Liver (tissue), 9 donors: ENCODE data around the gene GARIN5A. TPM values are rescaled to one million over a fixed set of nuclear protein-coding genes. Genes with fewer than 3 reads are reported as not detected.

Experiments used
- DNase-seq: peaks from one replicate; pipeline ENCODE4 v3.0.0-alpha.2; 2017; ENCODE audit warnings: low spot score
- H3K27ac ChIP-seq, 2 donors: one replicate each; pipeline ENCODE4 v1.7.0; 2013; ENCODE audit warnings: inconsistent platforms in 2 of 2, low read length in 2 of 2, control low read depth in 1 of 2, low read depth in 1 of 2, mild to moderate bottlenecking in 1 of 2
- H3K27me3 ChIP-seq, 4 donors: one replicate each; pipeline versions ENCODE4 v1.6.1 to v1.7.0; 2013; ENCODE audit warnings: low read length in 3 of 4, inconsistent platforms in 1 of 4, mild to moderate bottlenecking in 1 of 4, moderate library complexity in 1 of 4; ENCODE audit not compliant: control insufficient read depth in 4 of 4, insufficient read depth in 4 of 4
- H3K36me3 ChIP-seq, 4 donors: one replicate each; pipeline versions ENCODE4 v1.6.1 to v1.7.0; 2013; ENCODE audit warnings: low read length in 3 of 4, mild to moderate bottlenecking in 3 of 4, low read depth in 1 of 4, moderate library complexity in 1 of 4; ENCODE audit not compliant: control insufficient read depth in 4 of 4, insufficient read depth in 3 of 4
- H3K4me1 ChIP-seq, 4 donors: one replicate each; pipeline versions ENCODE4 v1.6.1 to v1.7.0; 2013; ENCODE audit warnings: low read length in 3 of 4, mild to moderate bottlenecking in 3 of 4, moderate library complexity in 1 of 4; ENCODE audit not compliant: control insufficient read depth in 4 of 4, insufficient read depth in 4 of 4
- H3K4me3 ChIP-seq, 3 donors: one replicate each; pipeline versions ENCODE4 v1.6.1 to v1.7.0; 2013; ENCODE audit warnings: low read length in 3 of 3, control low read depth in 1 of 3, low read depth in 1 of 3, mild to moderate bottlenecking in 1 of 3
- H3K9ac ChIP-seq, 2 donors: one replicate each; pipeline ENCODE4 v1.7.0; 2013; ENCODE audit warnings: low read length in 2 of 2, mild to moderate bottlenecking in 2 of 2, moderate library complexity in 2 of 2, control low read depth in 1 of 2, low read depth in 1 of 2
- H3K9me3 ChIP-seq, 4 donors: one replicate each; pipeline versions ENCODE4 v1.6.1 to v1.7.0; 2013; ENCODE audit warnings: low read length in 3 of 4; ENCODE audit not compliant: control insufficient read depth in 4 of 4
- EGR1 ChIP-seq, 2 donors: IDR thresholded peaks; 2 replicates each; pipeline ENCODE4 v1.6.1; 2016 to 2018; ENCODE audit warnings: antibody characterized with exemption in 2 of 2, low read depth in 2 of 2
- FOXA1 ChIP-seq: IDR thresholded peaks from 2 replicates; pipeline ENCODE4 v1.6.1; 2016; ENCODE audit warnings: antibody characterized with exemption
- FOXA2 ChIP-seq: IDR thresholded peaks from 2 replicates; pipeline ENCODE4 v1.6.1; 2016; ENCODE audit warnings: antibody characterized with exemption
- GABPA ChIP-seq, 2 donors: IDR thresholded peaks in 1 of 2; conservative IDR thresholded peaks in 1 of 2; 2 replicates each; pipeline ENCODE4 v1.6.1; 2016; ENCODE audit warnings: antibody characterized with exemption in 2 of 2, mild to moderate bottlenecking in 1 of 2, moderate library complexity in 1 of 2
- HNF4A ChIP-seq, 2 donors: conservative IDR thresholded peaks; 2 replicates each; pipeline ENCODE4 v1.6.1; 2016; ENCODE audit warnings: antibody characterized with exemption in 2 of 2, mild to moderate bottlenecking in 2 of 2
- HNF4G ChIP-seq: IDR thresholded peaks from 2 replicates; pipeline ENCODE4 v1.6.1; 2016; ENCODE audit warnings: antibody characterized with exemption
- JUND ChIP-seq, 2 donors: IDR thresholded peaks; 2 replicates each; pipeline ENCODE4 v1.6.1; 2016; ENCODE audit warnings: antibody characterized with exemption in 2 of 2
- NR2F2 ChIP-seq: IDR thresholded peaks from 2 replicates; pipeline ENCODE4 v1.6.1; 2016; ENCODE audit warnings: antibody characterized with exemption
- RAD21 ChIP-seq, 2 donors: IDR thresholded peaks; 2 replicates each; pipeline ENCODE4 v1.6.1; 2016; ENCODE audit warnings: antibody characterized with exemption in 2 of 2, mild to moderate bottlenecking in 2 of 2
- RXRA ChIP-seq, 2 donors: IDR thresholded peaks; 2 replicates each; pipeline ENCODE4 v1.6.1; 2017 to 2018; ENCODE audit warnings: antibody characterized with exemption in 2 of 2, mild to moderate bottlenecking in 1 of 2
- SP1 ChIP-seq: IDR thresholded peaks from 2 replicates; pipeline ENCODE4 v1.6.1; 2018; ENCODE audit warnings: antibody characterized with exemption, mild to moderate bottlenecking
- TAF1 ChIP-seq: conservative IDR thresholded peaks from 2 replicates; pipeline ENCODE4 v1.6.1; 2016; ENCODE audit warnings: antibody characterized with exemption, mild to moderate bottlenecking
- YY1 ChIP-seq: IDR thresholded peaks from 2 replicates; pipeline ENCODE4 v1.6.1; 2016; ENCODE audit warnings: antibody characterized with exemption, mild to moderate bottlenecking
- WGBS: extraction: QIAGEN DNeasy Blood & Tissue Kit; methylation state at CpG from one replicate; pipeline ENCODE4 v1.1.7; 2013; 5-methylcytosine and 5-hydroxymethylcytosine counted together
- polyA plus RNA-seq, 2 donors: library from polyadenylated mRNA; stranded (reverse) in 1 of 2; unstranded in 1 of 2; fragments of 200-250 nt in 1 of 2; fragments of >200 nt in 1 of 2; fragmentation: Nextera tagmentation in 1 of 2; extraction: Ambion mirVana in 1 of 2; gene quantifications; one replicate each; pipeline versions ENCODE4 v1.2.1 to v1.2.3, GENCODE V29; 2013 to 2015
- total RNA-seq, 2 donors: library from RNA; depleted of rRNA; stranded (reverse); fragments of >200 nt; gene quantifications; one replicate each; pipeline ENCODE4 v1.2.3, GENCODE V29; 2014
- TF ChIP-seq, protein P1 (sequence below): IDR thresholded peaks from 2 replicates; pipeline ENCODE4 v1.6.1; 2016; ENCODE audit warnings: antibody characterized with exemption
- TF ChIP-seq, protein P2 (sequence below): fragments of 150-350 bp; IDR thresholded peaks from 2 replicates; pipeline ENCODE4 v1.5.1; 2017; ENCODE audit warnings: improper control_type of control experiment, low read depth, low read length; ENCODE audit not compliant: missing input control
- TF ChIP-seq, protein P3 (sequence below): IDR thresholded peaks from 2 replicates; pipeline ENCODE4 v1.6.1; 2016; ENCODE audit warnings: antibody characterized with exemption
- TF ChIP-seq, protein P4 (sequence below): IDR thresholded peaks from 2 replicates; pipeline ENCODE4 v1.6.1; 2016; ENCODE audit warnings: antibody characterized with exemption, mild to moderate bottlenecking
- TF ChIP-seq, protein P5 (sequence below): IDR thresholded peaks from 2 replicates; pipeline ENCODE4 v1.6.1; 2016; ENCODE audit warnings: antibody characterized with exemption
- donor health status: healthy.
- donor health status: healthy.
- donor health status: healthy.
- donor health status: healthy.
- donor health status: healthy.

The GARIN5A gene
- total and polyA plus RNA-seq, 4 donors: 0.42 to 1.7 (median 1.1) TPM

DNA sequence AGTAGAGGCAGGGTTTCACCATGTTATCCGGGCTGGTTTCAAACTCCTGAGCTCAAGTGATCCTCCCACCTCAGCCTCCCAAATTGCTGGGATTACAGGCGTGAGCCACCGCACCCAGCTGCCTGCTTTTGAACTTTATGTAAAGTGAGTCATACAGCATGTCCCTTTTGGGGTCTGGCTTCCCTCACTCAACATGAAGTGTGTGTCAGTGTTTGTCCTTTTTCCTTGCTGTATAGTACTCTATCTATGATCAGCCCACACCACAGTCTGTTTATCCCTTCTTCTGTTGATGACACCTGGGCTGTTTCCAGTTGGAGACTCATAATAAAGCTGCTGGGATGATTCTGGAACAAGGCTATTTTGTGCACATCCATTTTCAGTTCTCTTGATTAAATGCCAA is 55.8 kb downstream of the GARIN5A start (continued):
- TF ChIP-seq HNF4A (conservative IDR thresholded peaks at IDR 0.05) (no peak), YY1 (no peak), TAF1 (no peak), NR2F2 (no peak)
- TF ChIP-seq, protein P1, sequence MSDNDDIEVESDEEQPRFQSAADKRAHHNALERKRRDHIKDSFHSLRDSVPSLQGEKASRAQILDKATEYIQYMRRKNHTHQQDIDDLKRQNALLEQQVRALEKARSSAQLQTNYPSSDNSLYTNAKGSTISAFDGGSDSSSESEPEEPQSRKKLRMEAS: no peak

DNA sequence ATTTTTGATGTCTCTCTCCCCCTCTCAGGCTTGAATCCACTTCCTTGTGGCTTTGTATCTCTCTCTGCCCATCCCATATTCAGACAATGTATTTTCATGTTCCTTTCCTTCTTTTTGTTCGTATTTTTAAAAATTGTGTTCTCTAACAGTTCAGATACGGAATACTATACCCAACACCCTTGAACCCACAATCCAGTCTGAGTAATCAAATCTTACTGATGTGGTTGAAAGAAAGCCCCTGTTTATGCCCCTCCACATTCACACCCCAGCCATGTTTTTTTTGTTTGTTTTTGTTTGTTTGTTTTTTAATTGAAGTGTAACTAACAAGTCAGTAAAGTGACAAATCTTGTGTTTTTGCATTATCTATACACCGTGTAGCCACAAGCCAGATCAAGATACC is 56.5 kb downstream of the GARIN5A start:
- Histone ChIP-seq H3K9ac (no peak overlapping the region), H3K9me3 (no peaks in the 10 kb centered on the region), H3K27me3 (peaks cover 0 to 3% (median 0%) of the 10 kb centered on the region in 4 donors), H3K36me3 (no peaks in the 10 kb centered on the region), H3K27ac (no peak overlapping the region), H3K4me3 (no peak overlapping the region), H3K4me1 (no peaks in the 10 kb centered on the region)
- 35% methylated on average over 3 of the region's 3 CpGs for WGBS
- no peak for DNase-seq
- TF ChIP-seq RXRA (IDR thresholded peaks at IDR 0.05) (no peak), FOXA1 (no peak), FOXA2 (no peak), HNF4A (conservative IDR thresholded peaks at IDR 0.05) (no peak), EGR1 (IDR thresholded peaks at IDR 0.05; ENCODE audit: low read depth in 2 of 2) (no peak), RAD21 (IDR thresholded peaks at IDR 0.05) (no peak), GABPA (IDR thresholded peaks at IDR 0.05 in 1 of 2, conservative IDR thresholded peaks at IDR 0.05 in 1 of 2) (no peak), YY1 (no peak), NR2F2 (no peak)
- TF ChIP-seq, protein P2, sequence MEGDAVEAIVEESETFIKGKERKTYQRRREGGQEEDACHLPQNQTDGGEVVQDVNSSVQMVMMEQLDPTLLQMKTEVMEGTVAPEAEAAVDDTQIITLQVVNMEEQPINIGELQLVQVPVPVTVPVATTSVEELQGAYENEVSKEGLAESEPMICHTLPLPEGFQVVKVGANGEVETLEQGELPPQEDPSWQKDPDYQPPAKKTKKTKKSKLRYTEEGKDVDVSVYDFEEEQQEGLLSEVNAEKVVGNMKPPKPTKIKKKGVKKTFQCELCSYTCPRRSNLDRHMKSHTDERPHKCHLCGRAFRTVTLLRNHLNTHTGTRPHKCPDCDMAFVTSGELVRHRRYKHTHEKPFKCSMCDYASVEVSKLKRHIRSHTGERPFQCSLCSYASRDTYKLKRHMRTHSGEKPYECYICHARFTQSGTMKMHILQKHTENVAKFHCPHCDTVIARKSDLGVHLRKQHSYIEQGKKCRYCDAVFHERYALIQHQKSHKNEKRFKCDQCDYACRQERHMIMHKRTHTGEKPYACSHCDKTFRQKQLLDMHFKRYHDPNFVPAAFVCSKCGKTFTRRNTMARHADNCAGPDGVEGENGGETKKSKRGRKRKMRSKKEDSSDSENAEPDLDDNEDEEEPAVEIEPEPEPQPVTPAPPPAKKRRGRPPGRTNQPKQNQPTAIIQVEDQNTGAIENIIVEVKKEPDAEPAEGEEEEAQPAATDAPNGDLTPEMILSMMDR: no peak

DNA sequence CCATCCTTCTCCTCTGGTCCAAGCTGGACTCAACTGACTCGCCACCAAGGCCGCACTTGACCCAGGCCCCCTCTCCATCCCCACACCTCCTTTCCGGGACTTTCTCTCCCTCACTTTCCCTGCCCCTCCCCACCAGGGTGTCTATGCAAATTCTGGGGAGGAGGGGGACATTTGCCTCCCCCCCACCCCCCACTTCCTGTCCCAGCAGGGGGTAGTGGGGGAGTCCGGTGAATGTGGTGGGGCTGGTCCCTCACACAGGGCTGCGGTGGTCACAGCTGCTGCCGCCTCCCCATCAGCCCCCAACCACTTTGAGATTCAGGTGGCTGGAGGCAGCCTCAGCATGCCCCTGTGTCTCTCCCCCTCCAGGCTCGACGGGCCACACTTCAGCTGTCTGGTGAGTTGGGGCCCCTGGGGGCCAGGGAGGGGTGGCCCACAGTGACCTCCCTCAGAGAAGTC is 57.0 kb downstream of the GARIN5A start:
- TF ChIP-seq, protein P2: no peak
- TF ChIP-seq GABPA (IDR thresholded peaks at IDR 0.05 in 1 of 2, conservative IDR thresholded peaks at IDR 0.05 in 1 of 2): no peak
- TF ChIP-seq RXRA (IDR thresholded peaks at IDR 0.05): no peak
- TF ChIP-seq, protein P3, sequence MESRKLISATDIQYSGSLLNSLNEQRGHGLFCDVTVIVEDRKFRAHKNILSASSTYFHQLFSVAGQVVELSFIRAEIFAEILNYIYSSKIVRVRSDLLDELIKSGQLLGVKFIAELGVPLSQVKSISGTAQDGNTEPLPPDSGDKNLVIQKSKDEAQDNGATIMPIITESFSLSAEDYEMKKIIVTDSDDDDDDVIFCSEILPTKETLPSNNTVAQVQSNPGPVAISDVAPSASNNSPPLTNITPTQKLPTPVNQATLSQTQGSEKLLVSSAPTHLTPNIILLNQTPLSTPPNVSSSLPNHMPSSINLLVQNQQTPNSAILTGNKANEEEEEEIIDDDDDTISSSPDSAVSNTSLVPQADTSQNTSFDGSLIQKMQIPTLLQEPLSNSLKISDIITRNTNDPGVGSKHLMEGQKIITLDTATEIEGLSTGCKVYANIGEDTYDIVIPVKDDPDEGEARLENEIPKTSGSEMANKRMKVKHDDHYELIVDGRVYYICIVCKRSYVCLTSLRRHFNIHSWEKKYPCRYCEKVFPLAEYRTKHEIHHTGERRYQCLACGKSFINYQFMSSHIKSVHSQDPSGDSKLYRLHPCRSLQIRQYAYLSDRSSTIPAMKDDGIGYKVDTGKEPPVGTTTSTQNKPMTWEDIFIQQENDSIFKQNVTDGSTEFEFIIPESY: no peak
- TF ChIP-seq, protein P4, sequence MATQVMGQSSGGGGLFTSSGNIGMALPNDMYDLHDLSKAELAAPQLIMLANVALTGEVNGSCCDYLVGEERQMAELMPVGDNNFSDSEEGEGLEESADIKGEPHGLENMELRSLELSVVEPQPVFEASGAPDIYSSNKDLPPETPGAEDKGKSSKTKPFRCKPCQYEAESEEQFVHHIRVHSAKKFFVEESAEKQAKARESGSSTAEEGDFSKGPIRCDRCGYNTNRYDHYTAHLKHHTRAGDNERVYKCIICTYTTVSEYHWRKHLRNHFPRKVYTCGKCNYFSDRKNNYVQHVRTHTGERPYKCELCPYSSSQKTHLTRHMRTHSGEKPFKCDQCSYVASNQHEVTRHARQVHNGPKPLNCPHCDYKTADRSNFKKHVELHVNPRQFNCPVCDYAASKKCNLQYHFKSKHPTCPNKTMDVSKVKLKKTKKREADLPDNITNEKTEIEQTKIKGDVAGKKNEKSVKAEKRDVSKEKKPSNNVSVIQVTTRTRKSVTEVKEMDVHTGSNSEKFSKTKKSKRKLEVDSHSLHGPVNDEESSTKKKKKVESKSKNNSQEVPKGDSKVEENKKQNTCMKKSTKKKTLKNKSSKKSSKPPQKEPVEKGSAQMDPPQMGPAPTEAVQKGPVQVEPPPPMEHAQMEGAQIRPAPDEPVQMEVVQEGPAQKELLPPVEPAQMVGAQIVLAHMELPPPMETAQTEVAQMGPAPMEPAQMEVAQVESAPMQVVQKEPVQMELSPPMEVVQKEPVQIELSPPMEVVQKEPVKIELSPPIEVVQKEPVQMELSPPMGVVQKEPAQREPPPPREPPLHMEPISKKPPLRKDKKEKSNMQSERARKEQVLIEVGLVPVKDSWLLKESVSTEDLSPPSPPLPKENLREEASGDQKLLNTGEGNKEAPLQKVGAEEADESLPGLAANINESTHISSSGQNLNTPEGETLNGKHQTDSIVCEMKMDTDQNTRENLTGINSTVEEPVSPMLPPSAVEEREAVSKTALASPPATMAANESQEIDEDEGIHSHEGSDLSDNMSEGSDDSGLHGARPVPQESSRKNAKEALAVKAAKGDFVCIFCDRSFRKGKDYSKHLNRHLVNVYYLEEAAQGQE: no peak
- TF ChIP-seq EGR1 (IDR thresholded peaks at IDR 0.05; ENCODE audit: low read depth in 2 of 2): no peak
- no peak for TF ChIP-seq NR2F2
- TF ChIP-seq JUND (IDR thresholded peaks at IDR 0.05): no peak
- TF ChIP-seq SP1: no peak
- TF ChIP-seq, protein P1: no peak
- no peak for TF ChIP-seq HNF4G
- TF ChIP-seq, protein P5, sequence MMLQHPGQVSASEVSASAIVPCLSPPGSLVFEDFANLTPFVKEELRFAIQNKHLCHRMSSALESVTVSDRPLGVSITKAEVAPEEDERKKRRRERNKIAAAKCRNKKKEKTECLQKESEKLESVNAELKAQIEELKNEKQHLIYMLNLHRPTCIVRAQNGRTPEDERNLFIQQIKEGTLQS: no peak
- no peak for TF ChIP-seq RAD21 (IDR thresholded peaks at IDR 0.05)
- TF ChIP-seq YY1: no peak
- no peak for TF ChIP-seq FOXA1
- TF ChIP-seq TAF1: no peak
- TF ChIP-seq FOXA2: no peak
- TF ChIP-seq HNF4A (conservative IDR thresholded peaks at IDR 0.05): no peak
- H3K9ac ChIP-seq: no peak overlapping the region
- no peak overlapping the region for H3K27ac ChIP-seq
- no peak for DNase-seq
- H3K36me3 ChIP-seq: no peaks in the 10 kb centered on the region
- H3K4me3 ChIP-seq: no peak overlapping the region
- 12% methylated on average over 8 of the region's 8 CpGs for WGBS
- H3K27me3 ChIP-seq: peaks cover 0 to 3% (median 0%) of the 10 kb centered on the region in 4 donors
- H3K9me3 ChIP-seq: no peaks in the 10 kb centered on the region
- no peaks in the 10 kb centered on the region for H3K4me1 ChIP-seq
